ENCODE measurements around the gene CRADD.
"Not testable (repeated sequence)": the region's sequence is repeated elsewhere in the genome, so short reads cannot be mapped to it uniquely, and the experiment has no call there.

CRADD gene

DNA sequence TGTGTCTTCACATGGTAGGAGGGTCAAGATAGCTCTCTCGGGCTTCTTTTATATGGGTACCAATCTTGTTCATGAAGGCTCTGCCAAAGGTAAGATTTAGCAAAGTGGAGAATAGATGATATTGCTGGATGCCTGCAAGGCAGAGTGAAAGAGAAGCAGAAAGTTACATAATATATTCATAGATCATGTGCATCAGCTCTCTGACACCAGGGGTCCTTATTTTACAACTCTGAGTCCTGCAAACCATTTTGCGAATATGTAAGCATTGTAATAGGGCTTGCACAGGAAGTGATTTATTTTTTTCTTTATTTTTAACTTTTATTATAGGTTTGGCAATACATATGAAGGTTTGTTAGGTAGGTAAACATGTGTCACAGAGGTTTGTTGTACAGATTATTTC, 31.8 kb downstream of the CRADD start:
- no peak for DNase-seq

DNA sequence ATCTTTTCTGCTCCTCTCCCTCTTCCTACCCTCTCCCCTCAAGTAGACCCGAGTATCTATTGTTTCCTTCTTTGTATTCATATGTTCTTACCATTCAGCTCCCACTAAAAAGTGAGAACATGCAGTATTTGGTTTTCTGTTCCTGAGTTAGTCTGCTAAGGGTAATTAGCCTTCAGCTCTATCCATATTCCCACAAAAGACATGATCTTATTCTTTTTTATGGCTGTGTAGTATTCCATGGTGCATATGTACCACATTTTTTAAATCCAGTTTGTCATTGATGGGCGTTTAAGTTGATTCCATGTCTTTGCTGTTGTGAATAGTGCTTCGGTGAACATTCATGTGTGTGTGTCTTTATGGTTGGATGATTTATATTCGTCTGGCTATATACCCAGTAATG, 32.2 kb downstream of the CRADD start:
- DNase-seq, result no peak

GRCh38 chr12:93710574-93710926, 33.4 kb downstream of the CRADD start:
- no peak for DNase-seq

- not testable (repeated sequence) for DNase-seq
Measured at GRCh38 chr12:93711502-93711901, 34.3 kb downstream of the CRADD start.

GRCh38 chr12:93712200-93712599, 35.0 kb downstream of the CRADD start:
- DNase-seq, result no peak

DNA sequence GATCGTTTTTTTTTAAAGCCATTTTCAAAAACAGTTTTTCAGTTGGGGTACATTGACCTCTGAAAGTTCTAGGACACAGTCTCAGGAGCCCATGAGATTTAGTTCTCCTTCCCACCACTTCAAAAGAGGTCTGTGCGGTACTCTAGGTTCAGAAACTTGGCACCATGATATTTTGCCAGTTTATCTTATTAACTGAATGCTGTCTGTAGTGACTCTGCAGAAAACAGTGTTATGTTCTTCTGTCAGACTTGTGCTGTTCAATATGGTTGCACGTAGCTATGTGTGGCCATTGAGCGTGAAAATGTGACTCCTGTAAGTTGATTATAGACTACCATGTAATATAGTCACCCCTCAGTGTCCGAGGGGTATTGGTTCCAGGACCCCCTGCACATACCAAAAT, 35.9 kb downstream of the CRADD start:
- DNase-seq, result no peak

- no peak for DNase-seq
Measured at GRCh38 chr12:93713800-93714199, 36.6 kb downstream of the CRADD start.

DNA sequence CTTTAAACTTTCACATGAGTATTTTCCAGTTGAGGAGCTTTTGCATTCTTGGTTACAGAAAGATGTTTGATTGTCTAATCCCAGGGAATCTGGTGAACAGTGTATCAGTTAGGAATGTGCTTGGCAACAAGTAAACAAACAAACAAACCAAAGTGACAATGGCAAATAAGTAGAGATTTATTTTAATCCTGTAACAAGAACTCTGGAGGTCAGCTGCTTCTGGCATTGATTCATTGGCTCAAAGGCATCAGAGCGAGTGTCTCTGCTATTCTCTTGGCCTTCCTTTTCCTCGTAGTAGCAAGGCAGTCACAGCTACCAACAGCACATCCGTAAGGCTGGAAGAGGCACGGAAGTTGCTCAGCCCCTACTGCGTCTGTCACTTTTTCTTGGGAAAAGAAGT, 37.2 kb downstream of the CRADD start:
- DNase-seq, result no peak

DNA sequence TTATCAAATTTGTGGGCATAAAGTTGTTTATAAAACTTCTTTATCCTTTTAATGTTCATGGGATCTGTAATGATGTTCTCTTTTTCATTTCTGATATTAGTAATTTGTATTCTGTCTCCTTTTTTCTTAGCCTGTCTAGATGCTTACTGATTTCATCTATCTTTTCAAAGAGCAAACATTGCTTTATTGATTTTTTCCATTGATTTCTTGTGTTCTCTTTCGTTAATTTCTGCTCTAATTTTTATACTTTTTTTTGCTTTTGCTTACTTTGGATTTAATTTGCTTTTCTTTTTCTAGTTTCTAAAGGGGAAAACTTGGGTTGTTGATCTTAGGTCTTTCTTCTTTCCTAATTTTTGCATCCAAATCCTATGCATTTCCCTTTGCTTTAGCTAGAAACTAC, 42.5 kb downstream of the CRADD start:
- DNase-seq, result no peak

DNA sequence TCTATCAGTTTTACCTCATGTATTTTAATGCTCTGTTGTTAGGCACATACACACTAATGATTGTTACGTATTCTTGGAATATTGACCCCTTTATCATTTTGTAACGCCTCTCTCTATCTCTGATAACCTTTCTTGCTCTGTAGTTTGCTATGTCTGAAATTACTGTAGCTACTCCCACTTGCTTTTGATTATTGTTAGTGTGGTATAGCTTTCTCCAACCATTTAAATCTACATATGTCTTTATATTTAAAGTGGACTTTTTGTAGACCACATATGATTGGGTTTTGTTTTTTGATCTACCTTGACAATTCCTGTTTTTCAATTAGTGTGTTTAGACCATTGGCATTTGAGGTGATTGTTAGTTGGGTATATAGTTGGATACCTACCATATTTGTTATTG, 43.4 kb downstream of the CRADD start:
- no peak for DNase-seq

DNA sequence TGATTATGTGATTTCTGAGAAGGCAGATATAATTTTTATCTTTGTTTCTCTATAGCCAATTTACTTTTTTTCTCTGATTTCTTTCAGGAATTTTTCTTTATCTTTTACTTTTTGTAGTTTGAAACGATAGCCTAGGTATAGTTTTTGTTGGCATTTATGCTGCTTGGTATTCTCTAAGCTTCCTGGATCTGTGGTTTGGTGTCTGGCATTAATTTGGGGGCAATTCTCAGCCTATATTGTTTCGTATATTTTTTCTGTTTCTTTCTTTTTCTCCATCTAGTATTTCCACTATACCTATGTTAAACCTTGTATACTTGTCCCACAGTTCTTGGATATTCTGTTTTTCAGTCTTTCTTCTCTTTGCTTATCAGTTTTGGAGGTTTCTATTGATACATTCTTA, 45.0 kb downstream of the CRADD start:
- DNase-seq, result no peak

DNA sequence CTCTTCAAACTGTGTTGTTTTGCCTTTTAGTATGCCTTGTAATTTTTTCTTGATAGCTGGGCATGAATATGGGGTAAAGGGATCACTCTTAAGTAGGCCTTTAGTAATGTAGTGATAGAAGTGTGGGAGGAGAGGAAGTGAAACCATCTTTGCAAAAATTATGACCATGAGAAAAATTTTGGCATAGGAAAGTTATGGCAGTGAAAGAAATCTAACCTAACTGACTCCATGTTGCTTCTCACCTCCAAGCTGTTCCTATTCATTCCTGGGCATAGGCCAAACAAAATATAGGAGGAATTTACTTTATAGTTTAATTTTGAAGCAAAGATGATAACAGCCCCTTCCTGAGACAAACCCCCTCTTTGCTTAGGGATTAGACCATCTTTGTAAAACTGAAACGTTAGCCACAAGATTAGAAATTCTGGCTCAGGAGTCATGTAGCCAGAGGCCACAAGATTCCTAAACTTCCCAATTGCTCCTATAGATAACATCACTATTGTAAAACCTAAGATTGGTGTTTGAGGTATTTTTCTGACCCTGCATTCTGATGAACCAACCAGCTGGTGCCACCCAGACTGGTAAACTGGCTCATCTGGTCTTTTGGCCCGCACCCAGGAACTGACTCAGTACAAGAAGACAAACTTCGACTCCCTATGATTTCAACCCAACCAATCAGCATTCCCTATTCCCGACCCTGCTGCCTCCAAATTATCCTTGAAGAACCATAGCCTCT, 45.8 kb downstream of the CRADD start:
- DNase-seq, result peak; percentile 30

- no peak for DNase-seq
Measured at GRCh38 chr12:93723568-93723930, 46.4 kb downstream of the CRADD start.

GRCh38 chr12:93725531-93725930, 48.4 kb downstream of the CRADD start:
- no peak for DNase-seq

GRCh38 chr12:93727195-93727811, 50.1 kb downstream of the CRADD start:
- no peak for DNase-seq

DNA sequence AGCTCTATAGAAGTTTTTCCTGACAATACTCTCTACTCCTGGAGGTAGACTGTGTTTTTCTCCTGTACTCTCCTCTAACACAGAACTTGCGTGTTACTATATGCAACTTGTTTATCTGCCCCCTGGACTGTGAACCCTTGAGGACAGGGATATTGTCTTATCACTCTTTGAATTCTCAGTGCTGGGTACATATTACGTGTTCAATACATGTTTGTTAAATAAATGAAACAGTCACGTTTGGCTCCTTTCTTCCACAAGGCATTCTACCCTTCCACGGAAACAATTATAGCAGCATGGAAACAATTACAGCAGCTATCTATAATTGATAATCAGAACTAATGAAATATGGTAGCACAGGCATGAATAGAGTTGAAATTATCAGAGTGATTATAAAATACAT, 50.7 kb downstream of the CRADD start:
- no peak for DNase-seq

GRCh38 chr12:93729934-93730333, 52.8 kb downstream of the CRADD start:
- no peak for DNase-seq

DNA sequence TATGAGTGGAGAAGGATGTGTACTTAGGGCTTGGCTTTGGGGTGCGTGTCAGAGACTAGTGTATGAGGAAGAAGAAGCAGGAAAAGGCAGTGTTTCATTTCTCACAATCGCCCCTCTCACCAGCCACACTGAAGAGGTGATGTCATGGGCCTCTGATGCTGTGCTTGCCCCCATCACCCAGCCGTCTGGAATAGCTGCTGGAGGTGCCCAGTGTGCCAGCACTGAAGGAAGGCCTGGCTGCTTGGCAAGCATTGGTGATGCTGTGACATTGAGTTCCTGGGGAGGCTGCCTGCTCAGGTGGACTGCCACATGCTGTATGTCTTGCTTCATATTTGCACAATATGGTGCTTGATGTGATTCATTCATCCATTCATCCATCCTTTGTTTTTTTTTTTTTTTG, 56.2 kb downstream of the CRADD start:
- no peak for DNase-seq

- DNase-seq, result no peak
Measured at GRCh38 chr12:93733928-93734327, 56.8 kb downstream of the CRADD start.

DNA sequence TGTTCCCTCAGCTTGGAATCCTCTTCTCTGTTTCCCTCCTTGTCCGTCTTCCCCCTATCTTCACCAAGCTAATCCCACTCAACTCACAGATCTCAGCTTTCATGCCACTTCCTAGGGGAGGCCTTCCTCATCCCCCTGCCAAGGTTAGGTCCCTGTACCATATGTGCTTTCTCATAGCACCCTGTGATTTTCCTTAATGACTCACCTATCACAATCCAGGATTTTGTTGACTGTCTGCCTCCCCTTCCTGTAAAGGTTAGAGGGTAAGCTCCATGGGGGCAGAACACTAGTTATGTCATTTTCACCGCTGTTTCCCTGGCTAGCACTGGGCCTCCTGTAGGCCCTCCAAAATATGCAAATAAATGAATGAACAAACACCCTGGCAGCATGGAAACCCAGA, 57.6 kb downstream of the CRADD start:
- peak; percentile 28 for DNase-seq

DNA sequence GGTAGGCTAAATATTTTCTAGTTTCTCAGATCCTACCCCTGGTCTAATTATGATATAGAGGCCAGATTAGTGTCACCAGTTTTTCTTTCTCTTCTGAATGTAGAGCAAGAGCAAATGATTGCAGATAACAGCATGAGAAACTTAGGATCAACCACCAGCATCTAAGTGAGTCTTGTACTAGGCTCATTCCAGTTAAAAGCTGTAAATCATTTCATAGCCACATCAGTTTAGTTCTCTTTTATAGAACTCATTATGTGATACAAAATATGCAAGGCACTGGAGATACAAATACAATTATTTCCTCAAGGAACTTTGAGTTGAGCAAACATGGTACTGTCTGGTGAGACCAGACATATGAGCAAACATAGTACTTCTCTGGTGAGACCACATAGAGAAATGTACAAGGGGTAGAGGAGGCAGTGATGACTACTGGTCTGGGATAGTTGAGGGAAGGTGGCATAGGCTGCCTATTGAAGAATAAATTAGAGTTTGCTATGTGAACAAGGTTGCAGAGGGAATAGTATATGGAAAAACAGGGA, 59.5 kb downstream of the CRADD start:
- DNase-seq, result no peak

DNA sequence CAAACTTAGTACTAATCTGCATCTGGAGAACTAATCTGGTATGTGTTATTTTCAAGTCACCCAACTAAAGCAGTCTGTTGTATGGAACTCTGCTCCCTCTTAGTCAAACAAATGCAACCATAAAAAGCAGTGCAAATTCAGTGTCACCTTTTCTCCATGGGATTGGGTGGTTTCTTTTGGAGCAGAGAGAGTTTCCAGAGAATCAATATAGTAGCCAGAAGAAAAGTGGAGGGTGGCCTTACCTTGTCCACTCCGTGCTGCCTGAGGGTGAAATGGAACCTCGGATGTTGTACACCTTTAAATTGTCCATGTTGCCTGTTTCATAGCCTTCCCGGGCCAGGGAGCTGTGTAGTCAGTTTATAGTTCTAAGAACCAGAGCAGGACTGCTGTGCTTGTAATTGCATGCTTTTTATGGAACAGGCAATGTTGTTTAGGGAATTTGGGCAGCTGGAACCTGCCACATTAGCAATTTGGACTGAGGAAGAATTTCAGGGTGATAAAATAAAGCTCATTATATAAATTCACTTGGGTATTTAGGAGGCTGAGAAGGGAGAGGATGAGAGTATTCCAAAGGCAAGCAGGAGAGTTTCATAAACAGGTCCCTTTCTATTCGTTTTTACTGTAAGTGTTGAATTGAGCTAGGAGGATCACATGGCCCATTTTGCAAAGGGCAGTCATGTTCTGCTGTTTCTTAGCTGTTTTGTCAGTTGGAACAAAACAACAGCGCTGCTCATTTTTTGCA, 60.5 kb downstream of the CRADD start:
- DNase-seq, result no peak

DNA sequence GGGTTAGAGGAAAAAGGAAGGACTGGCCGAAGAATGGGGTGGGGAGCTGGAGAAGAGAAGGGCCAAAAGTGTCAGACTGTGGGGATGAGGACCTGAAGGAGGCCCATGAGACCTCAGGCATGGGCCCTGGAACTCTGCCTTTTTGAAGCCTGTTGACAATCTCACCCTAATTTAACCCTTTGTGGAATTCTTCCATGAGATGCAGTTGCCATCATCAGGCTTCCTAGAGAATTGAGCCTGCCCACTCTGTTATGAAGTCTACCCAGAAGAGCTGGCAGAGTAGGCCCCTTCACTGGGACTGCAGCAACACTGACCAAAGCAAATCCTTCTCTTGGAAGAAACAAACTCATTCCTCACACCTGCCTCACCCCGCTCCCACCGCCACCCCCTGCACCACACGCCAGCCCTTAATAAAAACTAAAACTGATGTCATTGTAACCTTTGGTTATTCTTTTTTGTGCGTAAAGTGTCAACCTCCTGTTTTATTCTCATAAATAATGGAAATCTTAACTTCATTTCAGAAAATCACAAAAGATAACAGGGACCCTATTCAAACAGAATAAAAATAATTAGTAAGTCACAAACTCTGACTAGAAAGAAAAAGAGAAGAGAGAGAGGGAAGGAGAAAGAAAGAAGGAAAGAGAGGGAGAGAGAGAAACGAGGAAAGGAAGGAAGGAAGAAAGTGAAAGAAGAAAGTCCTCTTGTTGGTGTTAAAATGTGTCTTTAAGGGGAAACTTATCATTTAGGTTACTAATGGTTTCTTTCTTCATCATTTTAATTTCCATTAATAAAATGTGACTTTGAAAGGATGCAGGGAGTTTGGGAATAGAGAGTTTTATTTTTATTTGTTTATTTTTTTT, 61.3 kb downstream of the CRADD start:
- no peak for DNase-seq

All from HCEC 1CT (cell line).